HG03139 (cell line): ENCODE data around the gene KRTAP17-1.
"Not testable (repeated sequence)": the region's sequence is repeated elsewhere in the genome, so short reads cannot be mapped to it uniquely, and the experiment has no call there.

ENCODE experiments used
- ATAC-seq: cut with Tn5 transposase; IDR thresholded peaks from one replicate; pipeline ENCODE4 v1.9.1; 2021; ENCODE audit not compliant: unreplicated experiment

KRTAP17-1 gene, protein sequence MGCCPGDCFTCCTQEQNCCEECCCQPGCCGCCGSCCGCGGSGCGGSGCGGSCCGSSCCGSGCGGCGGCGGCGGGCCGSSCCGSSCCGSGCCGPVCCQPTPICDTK

DNA sequence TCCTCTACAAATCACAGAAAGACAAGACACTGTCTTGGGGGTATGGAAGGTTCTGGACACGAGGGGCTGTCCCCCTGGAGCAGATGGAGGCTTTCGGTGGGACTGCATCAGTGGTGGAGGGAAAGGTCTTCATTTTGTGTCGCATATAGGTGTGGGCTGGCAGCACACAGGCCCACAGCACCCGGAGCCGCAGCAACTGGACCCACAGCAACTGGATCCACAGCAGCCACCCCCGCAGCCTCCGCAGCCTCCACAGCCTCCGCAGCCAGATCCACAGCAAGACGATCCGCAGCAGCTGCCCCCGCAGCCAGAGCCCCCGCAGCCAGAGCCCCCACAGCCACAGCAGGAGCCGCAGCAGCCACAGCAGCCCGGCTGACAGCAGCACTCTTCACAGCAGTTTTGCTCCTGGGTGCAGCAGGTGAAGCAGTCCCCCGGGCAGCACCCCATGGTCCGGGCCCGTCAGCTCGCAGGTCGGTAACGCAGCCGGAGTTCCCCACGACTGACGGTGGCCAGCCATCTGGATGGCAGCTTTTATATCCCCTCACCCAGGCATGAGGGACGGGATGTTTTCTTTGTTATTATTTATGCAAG is at the start of gene KRTAP17-1:
Gene KRTAP17-1 (minus strand): TSS at position 507 of the 591 bp plus-strand sequence. CDS start 60 bp downstream, at position 447.
- ATAC-seq: no peak

DNA sequence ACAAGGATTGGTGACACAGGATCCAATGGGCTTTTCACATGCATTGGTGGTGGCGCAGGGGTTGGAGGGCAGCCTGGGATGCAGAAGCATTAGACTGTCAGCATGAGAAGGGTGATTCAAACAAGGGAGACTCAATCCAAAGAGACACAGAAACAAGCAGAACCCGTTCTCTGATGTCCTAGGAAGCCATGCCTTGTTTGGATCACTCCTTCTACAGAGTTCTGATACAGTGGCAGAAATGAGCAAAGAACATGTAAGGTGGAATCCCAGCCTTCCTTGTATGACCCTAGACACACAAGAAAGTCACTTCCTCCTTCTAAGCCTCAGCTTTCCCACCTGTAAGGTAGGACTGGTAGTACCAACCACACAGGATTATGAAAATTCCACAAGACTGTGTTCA is 48.4 kb upstream of the KRTAP17-1 start:
- ATAC-seq: no peak

GRCh38 chr17:41360296-41360995 is 44.9 kb upstream of the KRTAP17-1 start:
- no peak for ATAC-seq

GRCh38 chr17:41354536-41354935 is 39.0 kb upstream of the KRTAP17-1 start:
- ATAC-seq: no peak

DNA sequence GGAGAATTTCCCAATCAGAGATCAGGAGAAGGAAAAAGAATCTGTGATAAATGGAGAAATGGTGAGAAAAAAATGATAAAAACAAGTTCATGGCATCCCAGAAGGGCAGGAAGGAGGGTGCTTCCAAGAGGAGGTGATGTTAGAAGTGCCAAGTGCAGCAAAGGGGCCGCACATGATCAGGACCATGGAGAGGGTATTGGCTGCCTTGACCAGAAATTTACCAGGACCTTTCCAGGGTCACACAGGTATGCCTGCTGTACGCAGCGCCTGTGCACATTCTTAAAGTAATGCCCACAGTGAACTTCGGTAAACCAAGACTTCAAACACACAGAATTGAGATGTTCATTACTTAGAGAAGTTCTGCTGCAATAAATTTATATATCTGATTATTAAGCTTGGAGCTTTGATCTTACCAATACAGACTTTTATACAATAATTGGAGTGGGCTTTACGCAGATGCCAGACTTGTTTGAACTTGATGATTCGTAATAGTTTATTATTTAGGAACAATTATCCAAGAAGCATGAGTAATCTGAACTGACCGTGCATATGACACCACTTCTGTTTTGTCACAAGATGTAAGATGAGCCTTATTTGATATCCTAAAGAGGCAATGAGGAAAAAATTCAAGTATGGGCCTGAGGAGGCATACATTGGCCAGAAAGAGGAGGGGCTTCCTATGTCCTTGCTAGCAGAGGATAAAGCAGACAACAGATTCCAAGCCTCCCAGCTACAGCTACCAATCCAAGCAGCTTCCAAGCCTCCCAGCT is 37.3 kb upstream of the KRTAP17-1 start:
- ATAC-seq: no peak

GRCh38 chr17:41351177-41351576 is 35.7 kb upstream of the KRTAP17-1 start:
- no peak for ATAC-seq

DNA sequence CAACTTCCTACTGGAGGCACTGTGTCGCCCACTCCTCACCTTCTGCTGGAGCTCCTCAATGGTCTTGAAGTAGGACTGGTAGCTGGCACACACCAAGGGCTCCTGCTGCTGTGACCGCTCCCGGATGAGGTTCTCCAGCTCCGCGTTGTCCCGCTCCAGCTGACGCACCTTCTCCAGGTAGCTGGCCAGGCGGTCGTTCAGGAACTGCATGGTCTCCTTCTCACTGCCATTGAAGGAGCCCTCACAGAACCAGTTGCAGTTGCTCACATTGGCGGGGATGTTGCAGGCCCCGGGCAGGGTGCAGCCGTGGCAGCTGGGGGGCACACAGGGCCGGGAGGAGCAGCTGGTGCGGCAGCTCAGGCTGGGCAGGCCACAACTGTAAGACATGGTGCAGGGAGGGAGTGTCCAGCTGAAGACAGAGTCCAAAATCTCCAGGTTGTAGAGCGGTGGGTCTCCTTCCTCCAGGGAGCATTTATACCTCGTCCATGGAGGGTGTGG is 34.9 kb upstream of the KRTAP17-1 start, which contains the start of gene KRT33A:
Gene KRT33A (minus strand): TSS at position 448 of the 498 bp plus-strand sequence. CDS start 61 bp downstream, at position 387.
- not testable (repeated sequence) for ATAC-seq

- no peak for ATAC-seq
These were observed 32.6 kb upstream of the KRTAP17-1 start for GRCh38 chr17:41347869-41348760.

GRCh38 chr17:41346421-41346820 is 30.9 kb upstream of the KRTAP17-1 start:
- not testable (repeated sequence) for ATAC-seq

DNA sequence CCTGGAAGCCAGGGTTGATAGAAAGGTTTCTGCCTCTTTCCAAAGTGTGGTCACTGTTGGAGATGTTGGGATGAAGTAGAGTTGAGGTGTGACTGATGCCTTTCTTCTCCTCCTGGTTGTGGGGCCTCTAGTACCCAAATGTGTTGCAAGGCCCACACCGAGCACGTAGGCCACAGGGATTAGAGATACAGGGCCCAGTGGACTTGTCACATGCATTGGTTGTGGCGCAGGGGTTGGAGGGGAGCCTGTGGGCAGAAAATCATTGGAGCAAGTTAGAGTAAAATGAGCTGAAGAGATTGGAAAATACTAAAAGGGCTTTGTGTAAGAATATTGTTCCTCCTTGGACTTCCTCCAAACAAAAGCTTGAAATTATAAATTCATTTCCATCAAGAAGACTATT is 30.5 kb upstream of the KRTAP17-1 start:
- no peak for ATAC-seq

GRCh38 chr17:41343029-41343428 is 27.5 kb upstream of the KRTAP17-1 start:
- no peak for ATAC-seq

- ATAC-seq: no peak
These were observed 25.7 kb upstream of the KRTAP17-1 start for GRCh38 chr17:41340934-41341861.

DNA sequence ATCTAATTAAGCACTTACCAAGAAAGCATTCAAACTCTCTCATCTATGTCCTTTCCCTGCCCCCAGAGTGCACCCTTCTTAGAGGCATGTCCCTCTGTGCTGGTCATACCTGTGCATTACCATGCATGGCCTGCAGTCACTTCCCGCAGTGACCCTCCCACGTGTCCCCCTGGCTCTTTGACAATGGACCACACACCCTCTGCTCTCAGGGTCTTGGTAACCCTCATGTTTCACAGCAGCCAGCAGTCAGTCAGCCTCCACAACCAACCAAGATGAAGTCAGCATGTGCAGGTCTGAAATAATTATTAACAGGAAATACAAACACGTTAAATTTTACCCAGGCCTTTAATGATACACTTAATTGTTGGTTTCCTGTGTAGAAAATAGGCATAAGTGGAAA is 25.0 kb upstream of the KRTAP17-1 start:
- no peak for ATAC-seq

GRCh38 chr17:41339571-41340172 is 24.2 kb upstream of the KRTAP17-1 start:
- ATAC-seq: no peak

- ATAC-seq: no peak
These were observed 23.5 kb upstream of the KRTAP17-1 start for GRCh38 chr17:41338961-41339485.

- no peak for ATAC-seq
These were observed 20.2 kb upstream of the KRTAP17-1 start for GRCh38 chr17:41335747-41336146.

DNA sequence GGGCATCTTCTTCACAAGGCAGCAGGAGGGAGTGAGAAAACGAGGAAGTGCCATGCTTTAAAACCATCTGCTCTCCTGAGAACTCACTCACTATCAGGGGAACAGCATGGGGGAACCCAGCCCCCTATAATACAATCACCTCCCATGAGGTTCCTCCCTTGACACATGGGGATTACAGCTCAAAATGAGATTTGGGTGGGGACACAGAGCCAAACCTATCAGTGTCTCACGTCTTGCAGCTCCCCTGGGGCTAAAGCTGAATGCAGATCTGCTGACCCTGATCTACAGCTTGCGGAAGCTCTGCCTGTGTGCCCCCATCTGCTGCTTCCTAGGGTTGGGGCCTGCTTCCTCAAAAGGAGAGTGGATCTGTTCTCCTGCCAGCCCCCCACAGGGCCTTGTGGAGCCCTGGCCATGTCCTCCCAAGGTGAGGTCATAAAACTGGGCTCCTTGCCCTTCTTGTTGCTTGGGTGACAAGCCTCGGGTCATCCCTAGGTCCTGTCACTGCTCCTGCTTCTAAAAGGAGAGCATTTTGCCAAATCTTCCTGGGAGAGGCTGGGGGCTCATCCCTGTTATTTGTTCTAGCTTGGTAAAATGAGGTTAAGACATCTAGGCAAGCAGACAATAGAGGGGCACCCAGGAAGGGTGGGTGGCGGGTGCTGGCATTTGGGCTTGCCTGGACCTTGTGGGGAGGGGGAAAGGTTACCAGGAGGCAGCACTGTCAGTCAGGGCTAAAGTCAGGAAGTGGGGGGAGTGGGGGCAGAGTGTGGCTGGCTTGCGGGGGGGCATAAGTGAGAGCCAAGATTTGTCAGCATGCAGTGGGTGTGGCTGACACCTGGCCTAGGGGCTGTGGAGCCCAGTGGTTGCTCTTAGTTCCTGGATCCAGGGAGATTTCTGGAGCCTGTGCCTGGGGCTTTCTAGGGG is 19.1 kb upstream of the KRTAP17-1 start:
- ATAC-seq: no peak

DNA sequence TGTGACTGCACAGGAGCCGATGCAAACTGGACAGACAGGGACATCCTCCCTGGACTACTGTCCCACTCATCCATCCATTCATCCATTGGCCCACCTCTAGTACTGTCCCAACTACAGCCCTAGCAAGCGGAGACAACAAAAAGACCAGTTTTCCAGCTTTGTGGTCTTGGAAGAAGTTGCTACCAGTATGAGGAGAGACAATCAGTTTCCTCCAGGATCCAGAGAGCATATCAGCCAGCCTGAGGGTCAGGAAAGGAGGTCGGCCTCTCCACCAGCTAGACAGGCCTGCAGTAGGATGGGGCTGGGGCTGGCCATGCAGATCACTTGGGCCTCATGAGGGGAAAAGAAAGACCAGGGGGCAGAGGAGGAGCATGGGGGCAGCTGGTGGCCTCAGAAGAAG is 18.3 kb upstream of the KRTAP17-1 start:
- no peak for ATAC-seq
